ENCODE results near the gene TBCD. TPM values are rescaled to one million over a fixed set of nuclear protein-coding genes. Genes with fewer than 3 reads are reported as not detected.

TBCD gene
- total and polyA plus RNA-seq, 2 donors (not counting 1 experiment from before 2014, with no cell fraction given) = 22.1 to 36.7 TPM

GRCh38 chr17:82831818-82832200, 79.9 kb downstream of the TBCD start:
- Histone ChIP-seq H3K4me3 (replicated peaks in 1 of 4; ENCODE audit: control extremely low read depth in 1 of 4, insufficient read depth in 1 of 4, low read depth in 3 of 4, low read length in 4 of 4) (no peak overlapping the region), H3K4me1 (ENCODE audit: control insufficient read depth, extremely low read depth, insufficient read depth, low read length) (no peaks in the 10 kb centered on the region), H3K36me3 (ENCODE audit: control insufficient read depth, insufficient read depth, low read length) (no peaks in the 10 kb centered on the region), H3K9me3 (ENCODE audit: control insufficient read depth, insufficient read depth, low read depth, low read length) (no peaks in the 10 kb centered on the region), H3K27me3 (ENCODE audit: control insufficient read depth, insufficient read depth, low read length) (no peaks in the 10 kb centered on the region), H2AFZ (ENCODE audit: low read length) (no peak overlapping the region), H3K79me2 (ENCODE audit: control insufficient read depth, insufficient read depth, low read length) (no peaks in the 10 kb centered on the region), H4K20me1 (ENCODE audit: control insufficient read depth, extremely low read depth, insufficient read depth, low read length) (no peaks in the 10 kb centered on the region), H3K4me2 (ENCODE audit: extremely low read depth, insufficient read depth, low read length) (no peak overlapping the region), H3K9ac (ENCODE audit: insufficient read depth, low read length) (no peak overlapping the region), H3K27ac (ENCODE audit: insufficient read depth, low read length) (no peak overlapping the region)
- no peak for DNase-seq (ENCODE audit: low read depth in 2 of 2)
- no peak for TF ChIP-seq EZH2 (IDR thresholded peaks at IDR 0.05; ENCODE audit: low read length, missing control alignments)
- TF ChIP-seq CTCF (conservative IDR thresholded peaks at IDR 0.05 in 1 of 2, IDR thresholded peaks at IDR 0.05 in 1 of 2; ENCODE audit: low read depth in 1 of 2, low read length in 2 of 2) = no peak

- TF ChIP-seq CTCF (conservative IDR thresholded peaks at IDR 0.05 in 1 of 2, IDR thresholded peaks at IDR 0.05 in 1 of 2; ENCODE audit: low read depth in 1 of 2, low read length in 2 of 2) (no peak), EZH2 (IDR thresholded peaks at IDR 0.05; ENCODE audit: low read length, missing control alignments) (no peak)
- no peaks in the 10 kb centered on the region for H3K4me1 ChIP-seq (ENCODE audit: control insufficient read depth, extremely low read depth, insufficient read depth, low read length)
- H3K27ac ChIP-seq (ENCODE audit: insufficient read depth, low read length) = no peak overlapping the region
- no peaks in the 10 kb centered on the region for H3K9me3 ChIP-seq (ENCODE audit: control insufficient read depth, insufficient read depth, low read depth, low read length)
- H3K4me2 ChIP-seq (ENCODE audit: extremely low read depth, insufficient read depth, low read length) = no peak overlapping the region
- DNase-seq (ENCODE audit: low read depth in 2 of 2) = no peak
- H3K4me3 ChIP-seq (replicated peaks in 1 of 4; ENCODE audit: control extremely low read depth in 1 of 4, insufficient read depth in 1 of 4, low read depth in 3 of 4, low read length in 4 of 4) = no peak overlapping the region
- no peaks in the 10 kb centered on the region for H3K79me2 ChIP-seq (ENCODE audit: control insufficient read depth, insufficient read depth, low read length)
- no peak overlapping the region for H2AFZ ChIP-seq (ENCODE audit: low read length)
- H3K9ac ChIP-seq (ENCODE audit: insufficient read depth, low read length) = no peak overlapping the region
- no peaks in the 10 kb centered on the region for H3K27me3 ChIP-seq (ENCODE audit: control insufficient read depth, insufficient read depth, low read length)
- H3K36me3 ChIP-seq (ENCODE audit: control insufficient read depth, insufficient read depth, low read length) = no peaks in the 10 kb centered on the region
- H4K20me1 ChIP-seq (ENCODE audit: control insufficient read depth, extremely low read depth, insufficient read depth, low read length) = no peaks in the 10 kb centered on the region
Measured at GRCh38 chr17:82832411-82832810, 80.5 kb downstream of the TBCD start.

- H3K36me3 ChIP-seq (ENCODE audit: control insufficient read depth, insufficient read depth, low read length) = no peaks in the 10 kb centered on the region
- no peak overlapping the region for H3K27ac ChIP-seq (ENCODE audit: insufficient read depth, low read length)
- no peak overlapping the region for H3K4me2 ChIP-seq (ENCODE audit: extremely low read depth, insufficient read depth, low read length)
- H4K20me1 ChIP-seq (ENCODE audit: control insufficient read depth, extremely low read depth, insufficient read depth, low read length) = no peaks in the 10 kb centered on the region
- no peaks in the 10 kb centered on the region for H3K9me3 ChIP-seq (ENCODE audit: control insufficient read depth, insufficient read depth, low read depth, low read length)
- H3K4me1 ChIP-seq (ENCODE audit: control insufficient read depth, extremely low read depth, insufficient read depth, low read length) = no peaks in the 10 kb centered on the region
- H3K4me3 ChIP-seq (replicated peaks in 1 of 4; ENCODE audit: control extremely low read depth in 1 of 4, insufficient read depth in 1 of 4, low read depth in 3 of 4, low read length in 4 of 4) = no peak overlapping the region
- no peak for TF ChIP-seq EZH2 (IDR thresholded peaks at IDR 0.05; ENCODE audit: low read length, missing control alignments)
- TF ChIP-seq CTCF (conservative IDR thresholded peaks at IDR 0.05 in 1 of 2, IDR thresholded peaks at IDR 0.05 in 1 of 2; ENCODE audit: low read depth in 1 of 2, low read length in 2 of 2) = no peak
- no peak overlapping the region for H3K9ac ChIP-seq (ENCODE audit: insufficient read depth, low read length)
- DNase-seq (ENCODE audit: low read depth in 2 of 2) = no peak
- H3K79me2 ChIP-seq (ENCODE audit: control insufficient read depth, insufficient read depth, low read length) = no peaks in the 10 kb centered on the region
- H2AFZ ChIP-seq (ENCODE audit: low read length) = no peak overlapping the region
- H3K27me3 ChIP-seq (ENCODE audit: control insufficient read depth, insufficient read depth, low read length) = no peaks in the 10 kb centered on the region
Measured at GRCh38 chr17:82832881-82833475, 81.1 kb downstream of the TBCD start.

Data from fibroblast of lung (primary cell).